ENCODE measurements around the gene ZBTB42. TPM values are rescaled to one million over a fixed set of nuclear protein-coding genes. Genes with fewer than 3 reads are reported as not detected.

The ZBTB42 gene
- total RNA-seq, 1 donor from 2014 or later = 4.9 TPM

GRCh38 chr14:104758981-104759969, 41.6 kb upstream of the ZBTB42 start:
- DNase-seq = no peak
- intact Hi-C loops (cut with micrococcal nuclease) = no loop called here
- peaks cover 32% of the 10 kb centered on the region for H3K36me3 Mint-ChIP-seq (ENCODE audit: low read depth)
- no peaks in the 10 kb centered on the region for H3K27me3 Mint-ChIP-seq
- no peak overlapping the region for H3K27ac Mint-ChIP-seq
- H3K4me3 Mint-ChIP-seq = no peak overlapping the region
- H3K9me3 Mint-ChIP-seq = no peaks in the 10 kb centered on the region
- peaks cover 24% of the 10 kb centered on the region for H3K4me1 Mint-ChIP-seq

DNA sequence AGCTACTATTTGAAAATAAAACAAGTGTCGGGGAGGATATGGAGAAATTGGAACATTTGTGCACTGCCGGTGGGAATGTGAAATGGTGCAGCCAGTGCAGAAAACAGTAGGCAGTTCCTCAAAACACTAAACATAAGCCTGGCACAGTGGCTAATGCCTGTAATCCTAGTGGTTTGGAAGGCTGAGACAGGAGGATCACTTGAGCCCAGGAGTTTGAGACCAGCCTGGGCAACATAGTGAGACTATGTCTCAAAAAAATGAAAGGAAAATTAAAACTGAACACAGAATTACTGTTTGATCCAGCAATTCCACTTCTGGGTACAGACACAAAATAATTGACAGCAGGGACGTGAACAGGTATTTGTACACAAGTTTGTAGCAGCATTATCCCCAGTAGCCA, 35.4 kb upstream of the ZBTB42 start:
- Mint-ChIP-seq H3K4me3 (no peak overlapping the region), H3K36me3 (ENCODE audit: low read depth) (peaks cover 10% of the 10 kb centered on the region), H3K9me3 (no peaks in the 10 kb centered on the region), H3K4me1 (peaks cover 3% of the 10 kb centered on the region), H3K27me3 (no peaks in the 10 kb centered on the region), H3K27ac (no peak overlapping the region)
- no peak for DNase-seq
- intact Hi-C loops (cut with micrococcal nuclease) = no loop called here

- intact Hi-C loops (cut with micrococcal nuclease) = no loop called here
- no peaks in the 10 kb centered on the region for H3K9me3 Mint-ChIP-seq
- H3K4me1 Mint-ChIP-seq = peaks cover 3% of the 10 kb centered on the region
- H3K4me3 Mint-ChIP-seq = no peak overlapping the region
- no peak for DNase-seq
- peaks cover 17% of the 10 kb centered on the region for H3K36me3 Mint-ChIP-seq (ENCODE audit: low read depth)
- no peak overlapping the region for H3K27ac Mint-ChIP-seq
- H3K27me3 Mint-ChIP-seq = no peaks in the 10 kb centered on the region
These were observed 34.5 kb upstream of the ZBTB42 start for GRCh38 chr14:104766256-104766862.

GRCh38 chr14:104766863-104767633, 33.9 kb upstream of the ZBTB42 start:
- H3K27me3 Mint-ChIP-seq = no peaks in the 10 kb centered on the region
- H3K4me1 Mint-ChIP-seq = peaks cover 3% of the 10 kb centered on the region
- no peak for DNase-seq
- intact Hi-C loops (cut with micrococcal nuclease) = no loop called here
- no peak overlapping the region for H3K27ac Mint-ChIP-seq
- H3K9me3 Mint-ChIP-seq = no peaks in the 10 kb centered on the region
- peaks cover 23% of the 10 kb centered on the region for H3K36me3 Mint-ChIP-seq (ENCODE audit: low read depth)
- no peak overlapping the region for H3K4me3 Mint-ChIP-seq

- peaks cover 27% of the 10 kb centered on the region for H3K36me3 Mint-ChIP-seq (ENCODE audit: low read depth)
- intact Hi-C loops (cut with micrococcal nuclease) = no loop called here
- H3K27me3 Mint-ChIP-seq = no peaks in the 10 kb centered on the region
- no peak overlapping the region for H3K4me3 Mint-ChIP-seq
- no peak for DNase-seq
- no peaks in the 10 kb centered on the region for H3K9me3 Mint-ChIP-seq
- H3K27ac Mint-ChIP-seq = no peak overlapping the region
- H3K4me1 Mint-ChIP-seq = peaks cover 3% of the 10 kb centered on the region
These were observed 33.3 kb upstream of the ZBTB42 start for GRCh38 chr14:104767634-104767918.

DNA sequence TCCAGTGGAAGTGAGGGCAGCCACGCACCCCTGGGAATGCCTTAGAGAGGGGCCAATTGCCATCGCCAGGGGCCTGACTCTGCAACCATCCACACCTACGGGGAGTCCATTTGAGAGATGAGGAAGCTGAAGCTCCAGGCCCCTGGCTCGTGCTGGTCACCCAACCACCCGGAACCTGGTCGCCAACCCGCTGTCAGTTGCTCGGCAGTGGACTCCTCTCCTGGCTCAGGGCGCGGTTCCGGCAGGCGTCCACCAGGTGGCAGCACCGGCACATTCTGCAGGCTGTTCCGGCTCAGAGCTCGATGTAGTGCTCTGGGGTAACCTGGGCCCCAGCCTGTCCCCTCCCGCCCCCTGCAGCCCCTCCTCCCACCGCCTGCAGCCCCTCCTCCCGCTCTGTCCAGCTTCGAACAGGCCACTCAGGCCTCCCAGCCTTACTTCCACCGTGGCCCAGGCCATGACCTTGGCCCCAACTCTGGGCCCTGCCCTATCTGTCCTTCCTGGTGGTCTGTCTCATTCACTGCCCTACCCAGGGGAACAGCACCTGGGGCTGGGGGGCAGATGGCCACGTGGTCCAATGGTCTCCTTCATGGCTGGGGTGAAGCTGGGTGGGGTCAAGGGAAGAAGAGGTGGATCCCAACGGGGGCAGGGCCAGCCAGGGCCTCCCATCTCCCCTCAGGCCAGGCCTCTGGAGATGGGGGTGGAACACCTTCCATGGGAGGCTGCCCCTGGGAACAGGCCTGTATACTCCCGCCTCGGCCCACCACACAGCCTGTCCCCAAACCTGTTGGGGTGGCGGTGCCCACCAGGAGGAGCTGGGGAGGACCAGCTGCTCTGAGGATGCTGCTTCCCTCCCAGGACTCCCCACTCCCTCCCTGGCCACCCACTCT, 32.2 kb upstream of the ZBTB42 start:
- H3K27ac Mint-ChIP-seq = no peak overlapping the region

DNA sequence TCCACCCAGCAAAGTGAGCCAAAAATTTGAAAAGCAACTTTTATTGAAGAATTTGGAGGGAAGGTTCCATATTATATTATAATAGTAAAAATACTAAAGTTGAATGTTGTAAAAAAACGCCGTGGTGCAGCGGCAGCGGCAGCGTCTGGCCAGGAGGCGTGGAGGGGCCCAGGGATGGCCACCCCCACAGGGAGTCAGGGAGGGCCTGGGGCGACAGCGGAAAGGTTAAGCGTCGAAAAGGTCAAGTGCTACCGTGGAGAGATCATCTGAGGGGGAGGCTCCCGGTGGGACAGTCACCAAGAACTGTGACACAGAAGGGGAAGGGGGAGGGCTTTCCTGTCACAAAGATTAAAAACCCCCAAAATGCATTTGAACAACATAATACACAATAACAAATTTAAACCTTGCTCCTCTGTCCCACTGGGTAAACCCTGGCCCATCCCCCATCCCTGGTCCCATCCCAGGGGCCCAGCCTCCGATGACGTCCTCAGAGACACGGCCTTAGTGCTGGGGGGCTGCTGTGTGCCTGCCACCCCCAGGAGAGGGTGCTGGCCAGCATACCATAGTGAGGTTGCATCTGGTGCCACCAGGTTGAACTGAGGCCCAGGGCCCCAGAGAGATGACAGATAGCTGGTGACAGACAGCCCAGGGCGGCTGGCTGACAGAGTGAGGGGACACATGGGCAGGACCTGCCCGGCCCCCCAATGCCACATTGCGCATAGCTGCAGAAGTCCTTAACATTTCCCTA, 31.4 kb upstream of the ZBTB42 start:
- Mint-ChIP-seq H3K4me1 (peaks cover 3% of the 10 kb centered on the region), H3K4me3 (no peak overlapping the region), H3K27me3 (no peaks in the 10 kb centered on the region), H3K36me3 (ENCODE audit: low read depth) (peaks cover 36% of the 10 kb centered on the region), H3K27ac (no peak overlapping the region), H3K9me3 (no peaks in the 10 kb centered on the region)
- DNase-seq = no peak
- intact Hi-C loops (cut with micrococcal nuclease) = loop anchor here (2.0 kb wide), 2 partner anchors 31 to 101 kb away; partner anchors contain the start of gene ZBTB42

More for the DNA sequence above, 32.2 kb upstream of the ZBTB42 start:
- peak; percentile 98 for DNase-seq
- Mint-ChIP-seq H3K4me3 (no peak overlapping the region), H3K36me3 (ENCODE audit: low read depth) (peaks cover 33% of the 10 kb centered on the region), H3K9me3 (no peaks in the 10 kb centered on the region), H3K4me1 (peaks cover 3% of the 10 kb centered on the region), H3K27me3 (no peaks in the 10 kb centered on the region)
- intact Hi-C loops (cut with micrococcal nuclease) = loop anchor here (1.0 to 2.0 kb wide), 4 partner anchors 16 to 102 kb away; partner anchors contain the start of gene ZBTB42

- intact Hi-C loops (cut with micrococcal nuclease) = no loop called here
- Mint-ChIP-seq H3K27ac (no peak overlapping the region), H3K27me3 (no peaks in the 10 kb centered on the region), H3K4me3 (no peak overlapping the region), H3K4me1 (peaks cover 3% of the 10 kb centered on the region), H3K36me3 (ENCODE audit: low read depth) (peaks cover 37% of the 10 kb centered on the region), H3K9me3 (no peaks in the 10 kb centered on the region)
- no peak for DNase-seq
These were observed 30.8 kb upstream of the ZBTB42 start for GRCh38 chr14:104770072-104770579.

- intact Hi-C loops (cut with micrococcal nuclease) = no loop called here
- peaks cover 3% of the 10 kb centered on the region for H3K4me1 Mint-ChIP-seq
- H3K9me3 Mint-ChIP-seq = no peaks in the 10 kb centered on the region
- H3K4me3 Mint-ChIP-seq = no peak overlapping the region
- no peaks in the 10 kb centered on the region for H3K27me3 Mint-ChIP-seq
- DNase-seq = no peak
- H3K27ac Mint-ChIP-seq = no peak overlapping the region
- H3K36me3 Mint-ChIP-seq (ENCODE audit: low read depth) = peaks cover 40% of the 10 kb centered on the region
These were observed 30.0 kb upstream of the ZBTB42 start for GRCh38 chr14:104770851-104771272.

- H3K36me3 Mint-ChIP-seq (ENCODE audit: low read depth) = peaks cover 44% of the 10 kb centered on the region
- DNase-seq = no peak
- H3K4me1 Mint-ChIP-seq = peaks cover 3% of the 10 kb centered on the region
- intact Hi-C loops (cut with micrococcal nuclease) = no loop called here
- H3K27me3 Mint-ChIP-seq = no peaks in the 10 kb centered on the region
- no peak overlapping the region for H3K4me3 Mint-ChIP-seq
- no peaks in the 10 kb centered on the region for H3K9me3 Mint-ChIP-seq
- no peak overlapping the region for H3K27ac Mint-ChIP-seq
These were observed 29.5 kb upstream of the ZBTB42 start for GRCh38 chr14:104771374-104771773.

DNA sequence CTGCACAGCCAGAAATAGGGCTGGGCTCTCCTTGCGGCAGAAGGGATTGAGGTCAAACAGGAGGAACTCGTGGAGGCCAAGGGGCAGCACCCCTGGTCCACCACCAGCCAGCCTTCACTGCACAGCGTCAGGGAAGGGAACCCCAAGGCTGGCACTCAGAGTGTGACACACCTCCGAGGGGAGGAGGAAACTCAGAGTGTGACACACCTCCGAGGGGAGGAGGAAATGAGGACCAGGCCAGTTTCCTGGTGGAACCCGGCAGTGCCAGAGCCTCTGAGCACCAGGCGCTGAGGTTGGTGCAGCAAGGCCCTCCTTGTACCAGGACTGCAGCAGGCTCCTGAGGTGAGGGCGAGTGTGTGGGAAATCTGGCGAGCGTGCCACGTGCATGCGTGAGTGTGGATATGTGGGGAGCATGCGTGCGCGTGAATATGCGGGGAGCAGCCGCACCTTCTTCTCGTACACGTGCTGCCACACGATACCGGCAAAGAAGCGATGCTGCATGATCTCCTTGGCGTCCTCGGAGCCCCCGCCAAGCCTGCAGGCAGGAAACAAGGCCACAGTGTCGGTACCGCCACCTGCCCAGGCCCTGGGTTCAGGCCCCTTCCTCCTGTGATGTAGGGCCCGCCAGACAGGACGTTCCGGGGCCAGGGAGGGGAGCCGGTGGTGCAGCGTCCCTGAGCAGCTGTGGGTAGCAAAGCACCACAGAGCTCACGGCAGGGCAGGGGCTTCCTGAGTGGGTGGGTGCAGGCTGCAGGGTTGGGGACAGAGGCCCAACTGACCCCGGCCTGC, 28.8 kb upstream of the ZBTB42 start:
- intact Hi-C loops (cut with micrococcal nuclease) = no loop called here
- Mint-ChIP-seq H3K4me1 (peaks cover 3% of the 10 kb centered on the region), H3K36me3 (ENCODE audit: low read depth) (peaks cover 49% of the 10 kb centered on the region), H3K27ac (no peak overlapping the region), H3K9me3 (no peaks in the 10 kb centered on the region), H3K27me3 (no peaks in the 10 kb centered on the region), H3K4me3 (no peak overlapping the region)
- no peak for DNase-seq

Data from activated CD4-positive, alpha-beta T cell treated with anti-CD3 and anti-CD28 coated beads, Interleukin-2, amount 10 ng/mL, durations not matched to agents 24 days and 14 days (primary cell).